HG03159 (cell line): ENCODE data around the gene SLC26A11.
"Not testable (repeated sequence)": the region's sequence is repeated elsewhere in the genome, so short reads cannot be mapped to it uniquely, and the experiment has no call there.

Experiments
- ATAC-seq: cut with Tn5 transposase; IDR thresholded peaks from one replicate; pipeline ENCODE4 v1.9.1; 2021; ENCODE audit warnings: mild to moderate bottlenecking, moderate library complexity; ENCODE audit not compliant: unreplicated experiment

Gene SLC26A11

DNA sequence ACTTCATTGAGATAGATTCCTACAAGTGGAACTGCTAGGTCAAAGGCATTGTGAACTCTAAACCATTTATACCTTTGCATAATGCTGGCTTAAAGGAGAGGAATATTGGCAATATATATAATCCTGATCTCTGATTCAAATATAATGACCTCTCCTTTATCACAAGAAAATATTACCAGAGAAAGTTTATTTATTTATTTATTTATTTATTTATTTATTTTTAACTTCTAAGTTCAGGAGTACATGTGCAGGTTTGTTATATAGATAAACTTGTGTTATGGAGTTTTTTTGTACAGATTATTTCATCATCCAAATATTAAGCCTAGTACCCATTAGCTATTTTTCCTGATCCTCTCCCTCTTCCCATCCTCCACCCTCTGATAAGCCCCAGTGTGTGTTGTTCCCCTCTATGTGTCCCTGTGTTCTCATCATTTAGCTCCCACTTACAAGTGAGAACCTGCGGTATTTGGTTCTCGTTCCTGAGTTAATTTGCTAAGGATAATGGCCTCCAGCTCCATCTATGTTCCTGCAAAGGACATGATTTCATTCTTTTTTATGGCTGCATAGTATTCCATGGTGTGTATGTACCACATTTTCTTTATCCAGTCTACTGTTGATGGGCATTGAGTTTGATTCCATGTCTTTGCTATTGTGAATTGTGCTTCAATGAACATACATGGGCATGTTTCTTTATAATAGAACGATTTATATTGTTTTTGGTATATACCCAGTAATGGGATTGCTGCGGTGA lies 79.3 kb downstream of the SLC26A11 start:
- ATAC-seq, result not testable (repeated sequence)

GRCh38 chr17:80300756-80301155 lies 80.5 kb downstream of the SLC26A11 start:
- ATAC-seq, result not testable (repeated sequence)
